Lower lobe of right lung (tissue), 2 donors: ENCODE measurements around the gene SERPINA4. TPM values are rescaled to one million over a fixed set of nuclear protein-coding genes. Genes with fewer than 3 reads are reported as not detected.

ENCODE experiments used
- ATAC-seq, 2 donors: fragments of 200-7000 bp; cut with Tn5 transposase; one replicate each; pipeline ENCODE4 v1.9.1; 2020 to 2022; ENCODE audit warnings: mild to moderate bottlenecking in 2 of 2, moderate library complexity in 2 of 2
- DNase-seq: peaks from one replicate; pipeline ENCODE4 v3.0.0-alpha.2; 2020
- H3K27ac ChIP-seq: fragments of 200-600 bp; one replicate; pipeline ENCODE4 v1.8.0; 2022
- H3K27me3 ChIP-seq: fragments of 200-600 bp; one replicate; pipeline ENCODE4 v1.8.0; 2022; ENCODE audit warnings: low read depth
- H3K36me3 ChIP-seq: fragments of 200-600 bp; one replicate; pipeline ENCODE4 v1.8.0; 2022; ENCODE audit warnings: mild to moderate bottlenecking
- H3K4me1 ChIP-seq: fragments of 200-600 bp; one replicate; pipeline ENCODE4 v1.8.0; 2022
- H3K4me3 ChIP-seq: fragments of 200-600 bp; one replicate; pipeline ENCODE4 v1.8.0; 2022; ENCODE audit warnings: mild to moderate bottlenecking
- H3K9me3 ChIP-seq: fragments of 200-600 bp; one replicate; pipeline ENCODE4 v1.8.0; 2022
- CTCF ChIP-seq: fragments of 200-600 bp; IDR thresholded peaks from one replicate; pipeline ENCODE4 v1.8.0; 2022; ENCODE audit warnings: antibody characterized with exemption, mild to moderate bottlenecking
- intact Hi-C: fragments of 100-400 bp; cut with DNase I; formaldehyde crosslinking; loops from one replicate; pipeline ENCODE4 v1.11.0; 2022
- total RNA-seq: library from RNA; stranded (reverse); fragmentation: NEBNext Ultra II Directional; extraction: Animal tissue kit (Norgen Biotek cat#: 25700); gene quantifications from one replicate; pipeline ENCODE4 v1.2.1, GENCODE V29; 2021
- donor health status: DM: no; HTN: yes; CAD: no; lungs with severe emphysema.

SERPINA4 gene
- total RNA-seq, 1 donor from 2014 or later = not detected

GRCh38 chr14:94531187-94531586, 30.1 kb upstream of the SERPINA4 start:
- Histone ChIP-seq H3K4me3 (no peak overlapping the region), H3K27me3 (peaks cover 6% of the 10 kb centered on the region), H3K27ac (no peak overlapping the region), H3K9me3 (no peaks in the 10 kb centered on the region), H3K36me3 (no peaks in the 10 kb centered on the region), H3K4me1 (no peaks in the 10 kb centered on the region)
- DNase-seq = no peak
- no peak for TF ChIP-seq CTCF
- intact Hi-C loops = no loop called here
- ATAC-seq = no peak

- no peak for DNase-seq
- Histone ChIP-seq H3K9me3 (no peaks in the 10 kb centered on the region), H3K4me3 (no peak overlapping the region), H3K27me3 (peaks cover 6% of the 10 kb centered on the region), H3K4me1 (no peaks in the 10 kb centered on the region), H3K27ac (no peak overlapping the region), H3K36me3 (no peaks in the 10 kb centered on the region)
- no peak for ATAC-seq
- no peak for TF ChIP-seq CTCF
- intact Hi-C loops = no loop called here
Observed at GRCh38 chr14:94532447-94532846, 28.8 kb upstream of the SERPINA4 start.

- TF ChIP-seq CTCF = no peak
- intact Hi-C loops = no loop called here
- DNase-seq (no peak), ATAC-seq (no peak)
- peaks cover 10% of the 10 kb centered on the region for H3K27me3 ChIP-seq
- H3K9me3 ChIP-seq = no peaks in the 10 kb centered on the region
- no peak overlapping the region for H3K4me3 ChIP-seq
- no peaks in the 10 kb centered on the region for H3K36me3 ChIP-seq
- no peaks in the 10 kb centered on the region for H3K4me1 ChIP-seq
- H3K27ac ChIP-seq = no peak overlapping the region
Observed at GRCh38 chr14:94535506-94535905, 25.7 kb upstream of the SERPINA4 start.

- no peak overlapping the region for H3K4me3 ChIP-seq
- DNase-seq (no peak), ATAC-seq (no peak)
- peaks cover 10% of the 10 kb centered on the region for H3K27me3 ChIP-seq
- H3K4me1 ChIP-seq = no peaks in the 10 kb centered on the region
- no peak overlapping the region for H3K27ac ChIP-seq
- no peak for TF ChIP-seq CTCF
- no peaks in the 10 kb centered on the region for H3K36me3 ChIP-seq
- intact Hi-C loops = no loop called here
- no peaks in the 10 kb centered on the region for H3K9me3 ChIP-seq
Observed at GRCh38 chr14:94536836-94537235, 24.4 kb upstream of the SERPINA4 start.

DNA sequence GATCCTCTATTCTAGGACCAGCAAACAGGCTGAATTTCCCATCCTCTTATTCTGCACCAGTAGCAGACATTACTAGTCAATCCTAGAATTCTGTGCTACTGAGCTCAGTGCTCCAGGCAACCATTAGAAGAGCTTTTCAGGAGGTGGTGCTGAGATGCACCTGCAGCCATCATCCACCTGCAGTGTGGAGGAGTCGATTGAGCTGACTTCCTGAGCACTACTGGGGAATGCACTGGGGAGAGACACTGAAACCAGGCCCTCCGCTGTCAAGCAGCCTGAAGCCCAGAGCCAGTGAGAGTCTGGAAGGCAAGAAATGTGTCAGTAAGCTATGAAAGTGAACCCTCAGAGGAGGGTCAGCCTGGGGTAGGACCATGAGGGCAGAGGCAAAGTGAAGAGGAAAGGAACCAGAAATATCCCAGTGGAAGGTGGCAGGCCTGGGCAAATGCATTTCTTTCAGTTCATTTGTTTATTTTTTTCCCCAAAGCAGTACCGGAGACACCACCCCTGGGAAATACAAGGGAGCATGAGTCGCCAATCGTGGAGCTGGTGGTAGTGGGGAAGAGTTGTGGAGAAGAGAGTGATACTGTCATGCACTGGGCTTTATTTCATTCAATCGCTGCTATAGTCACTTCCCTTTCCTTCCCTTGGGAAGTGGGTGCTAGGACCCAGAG, 23.0 kb upstream of the SERPINA4 start:
- H3K4me3 ChIP-seq = no peak overlapping the region
- ATAC-seq = no peak
- no peaks in the 10 kb centered on the region for H3K4me1 ChIP-seq
- TF ChIP-seq CTCF = no peak
- H3K27ac ChIP-seq = no peak overlapping the region
- H3K27me3 ChIP-seq = peaks cover 10% of the 10 kb centered on the region
- no peaks in the 10 kb centered on the region for H3K9me3 ChIP-seq
- intact Hi-C loops = no loop called here
- no peaks in the 10 kb centered on the region for H3K36me3 ChIP-seq
- DNase-seq = no peak
